ENCODE measurements around the gene SORD. TPM values are rescaled to one million over a fixed set of nuclear protein-coding genes. Genes with fewer than 3 reads are reported as not detected.

SORD gene
- total and polyA plus RNA-seq, 10 of the 15 experiments (the other 5 are each of a cell fraction or from before 2014, with no cell fraction given) = 7.5 to 51.6 (median 40.1) TPM

DNA sequence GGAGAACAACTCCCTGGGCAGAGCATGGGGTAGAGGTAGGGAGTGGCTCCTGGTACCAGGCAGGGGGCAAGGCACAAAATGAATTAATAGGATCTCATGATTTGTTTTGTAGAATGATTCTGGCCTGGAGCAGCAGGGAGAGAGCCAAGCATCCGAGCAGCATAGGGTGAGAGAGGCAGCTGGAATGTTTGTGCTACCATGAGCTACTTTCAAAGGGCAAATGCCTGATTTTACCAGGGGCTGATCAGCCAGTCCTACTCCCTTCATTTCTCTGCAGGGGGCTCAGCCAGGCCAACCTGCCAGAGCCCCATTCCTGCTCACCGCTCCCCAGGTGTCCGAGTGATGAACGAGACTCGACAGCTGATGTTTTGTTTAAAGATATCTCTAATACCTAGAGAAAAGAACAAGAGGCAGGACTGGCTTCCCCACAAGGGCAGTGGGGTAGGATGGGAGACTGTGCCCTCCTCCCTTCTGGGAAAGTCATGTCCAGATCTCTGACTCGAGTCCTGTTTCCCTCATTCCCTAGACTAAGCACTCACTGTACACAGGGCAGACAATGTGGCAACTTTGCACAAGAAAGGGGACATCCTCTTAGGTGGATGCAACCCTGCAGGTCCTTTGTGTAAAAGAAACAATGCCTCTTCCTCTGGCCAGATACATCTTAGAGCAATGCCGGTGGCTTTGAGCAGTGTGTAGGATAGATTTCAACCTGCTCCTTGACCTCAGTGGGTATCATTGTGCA lies 78.1 kb downstream of the SORD start:
- no peak overlapping the region for H3K9ac ChIP-seq (ENCODE audit: control insufficient read depth, insufficient read depth, low read length)
- intact Hi-C loops (cut with micrococcal nuclease; ENCODE audit: unreplicated experiment) (no loop called here), in situ Hi-C loops (cut with MboI) (no loop called here)
- no peak overlapping the region for H3K4me3 ChIP-seq
- TF ChIP-seq IRF4 (IDR thresholded peaks at IDR 0.05; ENCODE audit: low read depth, low read length) = no peak
- TF ChIP-seq, protein P1, sequence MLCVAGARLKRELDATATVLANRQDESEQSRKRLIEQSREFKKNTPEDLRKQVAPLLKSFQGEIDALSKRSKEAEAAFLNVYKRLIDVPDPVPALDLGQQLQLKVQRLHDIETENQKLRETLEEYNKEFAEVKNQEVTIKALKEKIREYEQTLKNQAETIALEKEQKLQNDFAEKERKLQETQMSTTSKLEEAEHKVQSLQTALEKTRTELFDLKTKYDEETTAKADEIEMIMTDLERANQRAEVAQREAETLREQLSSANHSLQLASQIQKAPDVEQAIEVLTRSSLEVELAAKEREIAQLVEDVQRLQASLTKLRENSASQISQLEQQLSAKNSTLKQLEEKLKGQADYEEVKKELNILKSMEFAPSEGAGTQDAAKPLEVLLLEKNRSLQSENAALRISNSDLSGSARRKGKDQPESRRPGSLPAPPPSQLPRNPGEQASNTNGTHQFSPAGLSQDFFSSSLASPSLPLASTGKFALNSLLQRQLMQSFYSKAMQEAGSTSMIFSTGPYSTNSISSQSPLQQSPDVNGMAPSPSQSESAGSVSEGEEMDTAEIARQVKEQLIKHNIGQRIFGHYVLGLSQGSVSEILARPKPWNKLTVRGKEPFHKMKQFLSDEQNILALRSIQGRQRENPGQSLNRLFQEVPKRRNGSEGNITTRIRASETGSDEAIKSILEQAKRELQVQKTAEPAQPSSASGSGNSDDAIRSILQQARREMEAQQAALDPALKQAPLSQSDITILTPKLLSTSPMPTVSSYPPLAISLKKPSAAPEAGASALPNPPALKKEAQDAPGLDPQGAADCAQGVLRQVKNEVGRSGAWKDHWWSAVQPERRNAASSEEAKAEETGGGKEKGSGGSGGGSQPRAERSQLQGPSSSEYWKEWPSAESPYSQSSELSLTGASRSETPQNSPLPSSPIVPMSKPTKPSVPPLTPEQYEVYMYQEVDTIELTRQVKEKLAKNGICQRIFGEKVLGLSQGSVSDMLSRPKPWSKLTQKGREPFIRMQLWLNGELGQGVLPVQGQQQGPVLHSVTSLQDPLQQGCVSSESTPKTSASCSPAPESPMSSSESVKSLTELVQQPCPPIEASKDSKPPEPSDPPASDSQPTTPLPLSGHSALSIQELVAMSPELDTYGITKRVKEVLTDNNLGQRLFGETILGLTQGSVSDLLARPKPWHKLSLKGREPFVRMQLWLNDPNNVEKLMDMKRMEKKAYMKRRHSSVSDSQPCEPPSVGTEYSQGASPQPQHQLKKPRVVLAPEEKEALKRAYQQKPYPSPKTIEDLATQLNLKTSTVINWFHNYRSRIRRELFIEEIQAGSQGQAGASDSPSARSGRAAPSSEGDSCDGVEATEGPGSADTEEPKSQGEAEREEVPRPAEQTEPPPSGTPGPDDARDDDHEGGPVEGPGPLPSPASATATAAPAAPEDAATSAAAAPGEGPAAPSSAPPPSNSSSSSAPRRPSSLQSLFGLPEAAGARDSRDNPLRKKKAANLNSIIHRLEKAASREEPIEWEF (IDR thresholded peaks at IDR 0.05; ENCODE audit: insufficient replicate concordance, low read depth, low read length) = no peak
- H2AFZ ChIP-seq (ENCODE audit: control insufficient read depth, low read depth, low read length) = no peak overlapping the region
- H3K9me3 ChIP-seq (replicated peaks; ENCODE audit: control insufficient read depth, insufficient read depth, low read length) = no peaks in the 10 kb centered on the region
- no peaks in the 10 kb centered on the region for H3K36me3 ChIP-seq (ENCODE audit: control insufficient read depth in 2 of 2, insufficient read depth in 2 of 2, low read length in 1 of 2)
- CTCF ChIA-PET = interaction anchor here (1.0 kb wide), 1 partner anchor 17 kb away, joined by 3 read pairs; no protein-coding TSS in a partner anchor
- no peak for DNase-seq (ENCODE audit: low read depth, low spot score)
- no peaks in the 10 kb centered on the region for H3K79me2 ChIP-seq (ENCODE audit: control insufficient read depth, insufficient read depth, low read length)
- no peaks in the 10 kb centered on the region for H3K4me1 ChIP-seq (ENCODE audit: control insufficient read depth, insufficient read depth, low read length)
- no peak overlapping the region for H3K27ac ChIP-seq (ENCODE audit: control insufficient read depth, insufficient read depth)
- BruUV-seq (replicated peaks) = no TSS peak
- POLR2A ChIA-PET = no interaction called here
- 35% methylated on average over 7 of the region's 7 CpGs for WGBS (ENCODE audit: insufficient coverage, insufficient replicate concordance, low lambda C conversion rate, missing lambda C conversion rate)
- no peaks in the 10 kb centered on the region; a peak in 2 of 4 replicates for H3K27me3 ChIP-seq (replicated peaks in 1 of 2; ENCODE audit: control insufficient read depth in 2 of 2, insufficient read depth in 2 of 2, low read length in 1 of 2)
- no peak for ATAC-seq
- no peak overlapping the region for H3K4me2 ChIP-seq (ENCODE audit: control insufficient read depth, insufficient read depth)
- H4K20me1 ChIP-seq (ENCODE audit: control insufficient read depth, insufficient read depth) = no peaks in the 10 kb centered on the region; the same call in 1 of the 2 replicates
- SMC1A ChIA-PET (ENCODE audit: uncharacterized antibody, unreplicated experiment) = no interaction called here
- no peak for FAIRE-seq
- RAD21 ChIA-PET (ENCODE audit: unreplicated experiment) = no interaction called here

Data from GM12878 (cell line).